NCI-H2029 treated with DMSO at 0.1 percent for 48 hours (cell line): Measurements from ENCODE around the gene SLC34A3.
"Not testable (repeated sequence)": the region's sequence is repeated elsewhere in the genome, so short reads cannot be mapped to it uniquely, and the experiment has no call there.

Experiments
- DNase-seq: peaks from one replicate; lab custom pipeline; 2025; lab: John Stamatoyannopoulos, UW

Gene SLC34A3

GRCh38 chr9:137255448-137256114, 24.9 kb downstream of the SLC34A3 start:
- DNase-seq = no peak

DNA sequence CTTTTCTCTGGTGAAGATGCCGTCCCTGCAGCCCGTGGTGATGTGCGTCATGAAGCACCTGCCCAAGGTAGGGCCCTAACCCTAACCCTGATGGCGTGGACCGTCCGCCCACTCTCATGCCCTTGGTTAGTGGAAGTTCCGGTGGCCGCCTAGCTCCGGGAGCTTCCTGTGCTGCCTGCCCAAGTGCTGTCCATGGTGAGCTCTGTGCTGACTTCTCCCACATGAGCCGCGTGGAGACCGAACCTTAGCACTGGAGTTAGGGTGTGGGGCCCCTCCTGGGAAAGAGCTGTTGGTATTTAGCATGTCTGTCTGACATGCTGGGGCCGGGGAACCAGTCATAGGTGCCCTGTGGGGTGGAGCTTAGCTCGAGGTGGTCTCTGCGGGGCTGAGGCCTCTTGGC, 25.7 kb downstream of the SLC34A3 start:
- no peak for DNase-seq

GRCh38 chr9:137256856-137257255, 26.2 kb downstream of the SLC34A3 start:
- no peak for DNase-seq

- DNase-seq = not testable (repeated sequence)
Observed at GRCh38 chr9:137262173-137262908, 31.6 kb downstream of the SLC34A3 start.

- DNase-seq = no peak
Observed at GRCh38 chr9:137262909-137263285, 32.2 kb downstream of the SLC34A3 start.

DNA sequence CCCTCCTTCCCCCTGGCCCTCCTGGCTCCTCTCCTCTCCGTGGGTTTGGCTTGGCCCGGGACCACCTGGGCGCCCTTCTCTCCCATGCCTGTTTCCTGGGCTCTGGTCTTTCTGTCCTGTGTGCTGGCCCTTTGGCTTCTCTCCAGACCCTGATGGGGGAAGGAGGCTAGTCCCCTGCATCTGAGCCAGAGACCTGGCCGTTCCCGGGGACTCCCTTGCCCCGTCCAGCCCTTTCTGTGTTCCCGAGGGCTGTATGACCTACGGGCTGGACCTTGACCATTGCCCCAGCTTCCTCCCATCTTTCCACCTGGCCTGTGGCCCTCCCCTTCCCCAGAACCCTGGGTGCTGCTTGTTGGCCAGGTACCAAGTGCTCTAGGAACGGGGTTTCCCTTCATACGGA, 32.8 kb downstream of the SLC34A3 start:
- DNase-seq = no peak

- no peak for DNase-seq
Observed at GRCh38 chr9:137264067-137264466, 33.4 kb downstream of the SLC34A3 start.

DNA sequence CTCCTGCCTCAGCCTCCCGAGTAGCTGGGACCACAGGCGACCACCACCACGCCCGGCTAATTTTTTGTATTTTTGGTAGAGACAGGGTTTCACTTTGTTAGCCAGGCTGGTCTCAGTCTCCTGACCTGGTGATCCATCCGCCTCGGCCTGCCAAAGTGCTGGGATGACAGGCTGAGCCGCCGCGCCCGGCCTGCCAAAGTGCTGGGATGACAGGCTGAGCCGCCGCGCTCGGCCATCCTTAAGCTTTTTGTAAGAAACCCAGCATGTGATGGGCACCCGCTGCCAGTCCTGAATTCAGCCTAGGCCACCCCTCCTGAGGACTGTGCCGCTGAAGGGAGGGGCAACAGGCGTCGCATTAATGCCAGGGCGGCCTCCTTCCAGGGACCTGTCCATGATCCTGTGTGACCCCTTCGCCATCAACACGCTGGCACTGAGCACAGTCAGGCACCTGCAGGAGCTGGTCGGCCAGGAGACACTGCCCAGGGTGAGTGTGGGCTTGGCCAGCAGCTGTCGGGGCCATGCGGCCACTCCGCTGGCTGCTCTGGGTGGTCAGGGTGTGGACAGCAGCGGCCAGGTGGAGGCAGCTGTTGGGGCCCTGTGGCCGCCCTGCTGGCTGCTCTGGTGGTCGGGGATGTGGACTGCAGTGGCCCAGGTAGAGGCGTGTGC, 34.9 kb downstream of the SLC34A3 start:
- DNase-seq = no peak

DNA sequence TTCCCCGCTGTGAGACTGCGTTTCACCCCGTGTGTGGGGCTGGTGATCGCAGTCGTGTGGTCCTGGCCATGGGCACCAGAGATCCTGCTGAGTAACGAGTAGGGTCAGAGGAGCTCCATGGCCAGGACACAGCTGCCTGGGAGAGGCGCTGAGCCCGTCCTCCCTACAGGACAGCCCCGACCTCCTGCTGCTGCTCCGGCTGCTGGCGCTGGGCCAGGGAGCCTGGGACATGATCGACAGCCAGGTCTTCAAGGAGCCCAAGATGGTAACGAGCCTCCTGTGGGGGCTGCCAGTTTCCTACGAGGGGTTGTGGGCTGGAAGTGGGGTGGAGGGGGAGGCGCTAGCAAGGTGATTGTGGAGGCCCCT, 35.4 kb downstream of the SLC34A3 start:
- no peak for DNase-seq

- DNase-seq = no peak
Observed at GRCh38 chr9:137266585-137267453, 36.1 kb downstream of the SLC34A3 start.

- no peak for DNase-seq
Observed at GRCh38 chr9:137267933-137268355, 37.2 kb downstream of the SLC34A3 start.

GRCh38 chr9:137268538-137269201, 38.0 kb downstream of the SLC34A3 start:
- DNase-seq = no peak

DNA sequence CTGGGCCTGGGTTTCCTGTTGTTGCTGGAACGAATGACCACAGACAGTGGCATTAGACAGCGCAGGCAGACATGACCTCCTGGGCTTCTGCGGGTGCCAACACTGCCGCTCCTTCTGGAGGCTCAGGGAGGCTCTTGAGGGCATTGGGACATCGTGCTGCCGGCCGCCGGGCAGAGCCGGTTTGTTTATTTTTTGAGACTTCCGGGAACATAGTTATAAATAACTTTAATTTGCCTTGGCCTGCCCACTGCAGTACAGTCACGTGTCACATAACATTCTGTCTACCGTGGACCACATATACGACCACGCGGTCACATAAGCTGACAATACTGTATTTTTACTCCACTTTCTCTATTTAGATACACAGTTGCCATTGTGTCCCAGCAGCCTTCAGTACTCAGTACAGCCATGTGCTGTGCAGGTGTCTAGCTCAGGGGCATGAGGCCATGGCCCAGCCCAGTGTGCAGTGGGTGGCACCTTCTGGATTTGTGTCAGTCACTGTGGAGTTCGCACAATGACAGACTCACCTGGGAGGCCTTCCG, 38.6 kb downstream of the SLC34A3 start:
- DNase-seq = peak; percentile 18

GRCh38 chr9:137270929-137271695, 40.4 kb downstream of the SLC34A3 start:
- DNase-seq = no peak

DNA sequence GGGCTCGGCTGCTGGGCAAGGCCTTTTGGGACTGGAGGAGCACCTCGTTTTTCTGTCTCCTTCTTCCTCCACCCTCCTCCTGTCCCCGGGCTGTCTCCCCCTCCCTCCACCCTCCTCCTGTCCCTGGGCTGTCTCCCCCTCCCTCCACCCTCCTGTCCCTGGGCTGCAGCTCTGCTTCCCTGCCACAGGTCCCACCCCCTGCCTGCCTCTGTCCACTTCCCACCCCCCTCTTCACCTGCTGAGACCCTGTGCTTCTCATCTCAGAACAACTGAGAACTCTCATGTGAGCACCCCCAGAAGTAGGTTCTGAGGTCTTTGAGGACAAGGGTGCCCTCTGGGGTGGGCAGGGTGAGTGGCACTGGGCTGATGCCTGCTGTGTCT, 41.0 kb downstream of the SLC34A3 start:
- no peak for DNase-seq

DNA sequence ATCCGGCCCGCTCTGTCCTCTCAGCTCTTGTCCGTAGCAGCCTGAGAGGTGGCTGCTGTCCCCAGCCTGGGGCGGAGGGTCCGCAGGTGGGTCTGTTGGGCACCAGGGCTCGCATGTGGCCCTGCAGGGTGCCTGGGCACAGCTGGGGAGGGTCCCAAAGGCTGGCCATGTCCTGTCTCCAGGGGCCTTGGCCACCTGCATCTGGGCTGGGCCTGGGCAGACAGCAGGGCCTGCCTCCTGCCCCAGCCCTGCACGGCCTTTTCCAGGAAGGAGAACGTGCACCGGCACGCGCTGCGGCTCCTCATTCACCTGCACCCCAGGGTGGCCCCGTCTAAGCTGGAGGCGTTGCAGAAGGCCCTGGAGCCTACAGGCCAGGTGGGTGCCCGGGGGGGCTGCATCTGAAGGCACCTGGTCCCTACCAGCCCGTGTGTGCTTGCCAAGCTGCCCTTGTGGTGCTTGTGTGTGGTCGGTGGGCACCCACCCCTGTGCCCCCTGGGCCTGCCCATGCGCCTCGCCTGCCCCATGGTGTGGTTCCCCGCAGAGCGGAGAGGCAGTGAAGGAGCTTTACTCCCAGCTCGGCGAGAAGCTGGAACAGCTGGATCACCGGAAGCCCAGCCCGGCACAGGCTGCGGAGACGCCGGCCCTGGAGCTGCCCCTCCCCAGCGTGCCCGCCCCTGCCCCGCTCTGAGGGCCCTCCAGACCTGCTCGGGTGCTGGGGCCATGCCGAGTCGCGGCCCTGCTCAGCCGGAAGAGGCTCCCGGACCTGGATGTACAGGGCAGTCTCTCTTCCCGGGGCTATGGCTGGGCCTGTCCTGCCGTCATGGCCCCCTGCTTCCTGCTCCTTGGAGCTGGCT, 41.8 kb downstream of the SLC34A3 start:
- DNase-seq = no peak

GRCh38 chr9:137273095-137273490, 42.4 kb downstream of the SLC34A3 start:
- DNase-seq = no peak

DNA sequence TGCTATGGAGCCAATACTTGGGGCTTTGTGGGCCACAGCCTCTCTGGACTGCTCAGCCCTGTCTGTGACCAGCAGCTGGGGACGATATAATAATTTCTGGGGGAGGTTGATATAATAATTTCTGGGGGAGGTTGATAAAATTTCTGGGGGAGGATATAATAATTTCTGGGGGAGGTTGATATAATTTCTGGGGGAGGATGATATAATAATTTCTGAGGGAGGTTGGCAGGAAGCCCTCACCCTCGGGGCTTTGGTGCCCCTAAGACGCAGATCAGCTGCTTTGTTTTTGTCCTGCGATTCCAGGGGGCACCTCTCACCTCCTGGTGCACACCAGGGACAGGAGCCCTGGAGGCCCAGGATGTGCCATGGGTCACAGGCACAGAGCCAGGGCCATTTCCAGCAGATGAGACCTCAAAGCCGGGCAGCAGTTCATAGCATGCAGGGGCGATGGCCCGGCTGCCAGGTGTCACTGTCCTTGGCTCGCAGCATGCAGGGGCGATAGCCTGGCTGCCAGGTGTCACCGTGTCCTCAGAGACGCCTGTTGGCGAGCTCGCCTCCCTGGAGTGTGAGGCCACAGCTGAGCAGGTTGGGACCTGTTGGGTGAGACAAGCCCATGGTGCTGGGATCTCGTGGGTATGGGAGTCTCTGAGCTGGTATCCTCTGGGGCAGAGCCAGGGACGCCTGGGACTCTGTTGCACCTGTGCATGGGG, 43.1 kb downstream of the SLC34A3 start:
- DNase-seq = no peak

DNA sequence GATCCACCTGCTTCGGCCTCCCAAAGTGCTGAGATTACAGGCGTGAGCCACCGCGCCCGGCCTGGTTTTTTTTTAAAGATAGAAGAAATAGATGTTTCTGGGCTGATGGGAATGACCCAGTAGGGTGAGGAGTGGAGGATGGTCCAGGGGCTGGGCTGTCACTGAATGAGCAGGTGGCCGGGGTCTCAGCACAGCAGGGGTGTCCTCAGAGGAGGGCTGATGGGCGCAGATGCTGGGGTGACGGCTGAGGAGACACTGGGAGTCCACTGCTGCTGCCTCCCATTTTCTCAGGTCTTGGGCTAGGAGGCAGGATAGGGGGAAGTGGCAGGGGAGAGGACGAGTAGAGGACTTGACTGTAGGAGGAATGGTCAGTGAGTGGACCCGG, 44.5 kb downstream of the SLC34A3 start:
- no peak for DNase-seq
